Breast epithelium (tissue), 4 donors: ENCODE data around the gene SRRM4. TPM values are rescaled to one million over a fixed set of nuclear protein-coding genes. Genes with fewer than 3 reads are reported as not detected.

Experiments
- DNase-seq, 2 donors: peaks; one replicate each; pipeline ENCODE4 v3.0.0-alpha.2; 2019; ENCODE audit warnings: low spot score in 2 of 2
- H3K27ac ChIP-seq, 2 donors: fragments of 200-600 bp; sonication (generic) in 1 of 2; one replicate each; pipeline ENCODE4 v1.5.1; 2016 to 2019; ENCODE audit warnings: mild to moderate bottlenecking in 1 of 2
- H3K27me3 ChIP-seq, 2 donors: fragments of 200-600 bp; sonication (generic) in 1 of 2; one replicate each; pipeline versions ENCODE4 v1.5.1 to v1.6.0; 2017 to 2019; ENCODE audit warnings: control low read depth in 1 of 2, mild to moderate bottlenecking in 1 of 2
- H3K36me3 ChIP-seq: fragments of 200-600 bp; one replicate; pipeline ENCODE4 v1.5.1; 2019
- H3K4me1 ChIP-seq, 2 donors: fragments of 200-600 bp; sonication (generic); one replicate each; pipeline ENCODE4 v1.5.1; 2016 to 2019; ENCODE audit warnings: control low read depth in 1 of 2
- H3K4me3 ChIP-seq, 3 donors: fragments of 200-600 bp; sonication (generic); 1 replicate in 2 of 3; 2 replicates in 1 of 3; pipeline ENCODE4 v1.5.1; 2016 to 2019; ENCODE audit warnings: mild to moderate bottlenecking in 3 of 3, moderate library complexity in 2 of 3
- H3K9me3 ChIP-seq, 2 donors: fragments of 200-600 bp; sonication (generic) in 1 of 2; one replicate each; pipeline ENCODE4 v1.5.1; 2016 to 2019; ENCODE audit warnings: control low read depth in 1 of 2
- CTCF ChIP-seq, 3 donors: fragments of 450-650 bp; IDR thresholded peaks; one replicate each; pipeline ENCODE4 v1.5.1; 2016 to 2017; ENCODE audit warnings: antibody characterized with exemption in 3 of 3, mild to moderate bottlenecking in 3 of 3, moderate library complexity in 3 of 3
- POLR2A ChIP-seq: fragments of 450-650 bp; IDR thresholded peaks from one replicate; pipeline ENCODE4 v1.6.1; 2016; ENCODE audit warnings: antibody characterized with exemption, mild to moderate bottlenecking, moderate library complexity
- POLR2AphosphoS5 ChIP-seq, 3 donors: sonication (generic); formaldehyde crosslinking; IDR thresholded peaks; one replicate each; pipeline ENCODE4 v1.6.1; 2017; ENCODE audit warnings: antibody characterized with exemption in 3 of 3
- intact Hi-C: fragments of 100-400 bp; cut with DNase I; formaldehyde crosslinking; loops from one replicate; pipeline ENCODE4 v1.15.1; 2023; ENCODE audit warnings: low total_unique reads
- total RNA-seq, 3 donors: library from RNA; depleted of rRNA; stranded (reverse); fragments of >200 nt; gene quantifications; one replicate each; pipeline ENCODE4 v1.1.0, GENCODE V29; 2016

SRRM4 gene
- total RNA-seq, 3 donors from 2014 or later = not detected

GRCh38 chr12:119134284-119135072 is 153.1 kb downstream of the SRRM4 start:
- Histone ChIP-seq H3K9me3 (peaks cover 0 to 33% of the 10 kb centered on the region in 2 donors), H3K27me3 (no peaks in the 10 kb centered on the region), H3K27ac (no peak overlapping the region), H3K36me3 (no peaks in the 10 kb centered on the region), H3K4me1 (no peaks in the 10 kb centered on the region), H3K4me3 (no peak overlapping the region)
- TF ChIP-seq POLR2AphosphoS5 (IDR thresholded peaks at IDR 0.05) (no peak), CTCF (IDR thresholded peaks at IDR 0.05) (no peak), POLR2A (no peak)
- DNase-seq = no peak
- intact Hi-C loops = no loop called here

GRCh38 chr12:119136811-119137410 is 155.6 kb downstream of the SRRM4 start:
- TF ChIP-seq POLR2A (no peak), POLR2AphosphoS5 (IDR thresholded peaks at IDR 0.05) (no peak)
- Histone ChIP-seq H3K36me3 (no peaks in the 10 kb centered on the region), H3K4me1 (no peaks in the 10 kb centered on the region), H3K27ac (no peak overlapping the region), H3K9me3 (peaks cover 0 to 22% of the 10 kb centered on the region in 2 donors), H3K4me3 (no peak overlapping the region), H3K27me3 (no peaks in the 10 kb centered on the region)
- intact Hi-C loops = no loop called here
- DNase-seq = no peak

GRCh38 chr12:119139448-119139847 is 158.1 kb downstream of the SRRM4 start:
- no peak for DNase-seq
- H3K4me1 ChIP-seq = no peaks in the 10 kb centered on the region
- peaks cover 0 to 5% of the 10 kb centered on the region in 2 donors for H3K27me3 ChIP-seq
- H3K4me3 ChIP-seq = no peak overlapping the region
- intact Hi-C loops = no loop called here
- TF ChIP-seq CTCF (IDR thresholded peaks at IDR 0.05) = no peak
- no peak for TF ChIP-seq POLR2AphosphoS5 (IDR thresholded peaks at IDR 0.05)
- no peak for TF ChIP-seq POLR2A
- no peaks in the 10 kb centered on the region for H3K36me3 ChIP-seq
- no peaks in the 10 kb centered on the region for H3K9me3 ChIP-seq
- no peak overlapping the region for H3K27ac ChIP-seq

- intact Hi-C loops = no loop called here
- Histone ChIP-seq H3K27me3 (peaks cover 0 to 12% of the 10 kb centered on the region in 2 donors), H3K36me3 (no peaks in the 10 kb centered on the region), H3K9me3 (no peaks in the 10 kb centered on the region), H3K4me3 (no peak overlapping the region), H3K27ac (no peak overlapping the region), H3K4me1 (no peaks in the 10 kb centered on the region)
- no peak for DNase-seq
- TF ChIP-seq CTCF (IDR thresholded peaks at IDR 0.05) (no peak), POLR2A (no peak), POLR2AphosphoS5 (IDR thresholded peaks at IDR 0.05) (no peak)
Observed at GRCh38 chr12:119145367-119145766, 164.0 kb downstream of the SRRM4 start.

- no peak for TF ChIP-seq CTCF (IDR thresholded peaks at IDR 0.05)
- TF ChIP-seq POLR2AphosphoS5 (IDR thresholded peaks at IDR 0.05) = no peak
- no peak for TF ChIP-seq POLR2A
- no peaks in the 10 kb centered on the region for H3K36me3 ChIP-seq
- DNase-seq = peak in 1 of 2 donors; percentile 35
- H3K27me3 ChIP-seq = peaks cover 0 to 18% of the 10 kb centered on the region in 2 donors
- peak overlapping the region in 1 of 2 donors; percentile 25 for H3K27ac ChIP-seq
- H3K4me3 ChIP-seq = no peak overlapping the region
- no peaks in the 10 kb centered on the region for H3K4me1 ChIP-seq
- intact Hi-C loops = no loop called here
- H3K9me3 ChIP-seq = peaks cover 14 to 18% of the 10 kb centered on the region in 2 donors
Observed at GRCh38 chr12:119147847-119148448, 166.6 kb downstream of the SRRM4 start.
